ENCODE results near the gene MRPS5.
"Not testable (repeated sequence)": the region's sequence is repeated elsewhere in the genome, so short reads cannot be mapped to it uniquely, and the experiment has no call there.

MRPS5 gene

DNA sequence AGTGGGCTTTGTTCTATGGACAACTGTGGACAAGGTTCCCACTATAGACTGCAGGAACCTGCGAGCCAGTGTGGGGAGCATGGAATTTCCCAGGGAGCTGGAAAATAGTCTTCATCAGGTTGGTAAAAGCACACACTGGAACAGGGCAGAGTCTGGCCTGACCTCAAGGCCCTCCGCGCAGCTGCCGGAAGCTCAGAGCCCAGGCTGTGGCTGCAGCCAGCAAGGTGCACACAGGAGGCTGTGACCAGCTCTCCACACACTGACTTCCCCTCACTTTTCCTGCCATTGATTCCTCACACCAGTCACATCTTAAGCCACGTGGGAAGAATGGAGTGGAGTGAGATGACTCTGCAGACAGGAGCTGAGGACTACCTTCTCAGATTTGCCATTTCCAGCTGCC lies 77.0 kb downstream of the MRPS5 start:
- DNase-seq = no peak

DNA sequence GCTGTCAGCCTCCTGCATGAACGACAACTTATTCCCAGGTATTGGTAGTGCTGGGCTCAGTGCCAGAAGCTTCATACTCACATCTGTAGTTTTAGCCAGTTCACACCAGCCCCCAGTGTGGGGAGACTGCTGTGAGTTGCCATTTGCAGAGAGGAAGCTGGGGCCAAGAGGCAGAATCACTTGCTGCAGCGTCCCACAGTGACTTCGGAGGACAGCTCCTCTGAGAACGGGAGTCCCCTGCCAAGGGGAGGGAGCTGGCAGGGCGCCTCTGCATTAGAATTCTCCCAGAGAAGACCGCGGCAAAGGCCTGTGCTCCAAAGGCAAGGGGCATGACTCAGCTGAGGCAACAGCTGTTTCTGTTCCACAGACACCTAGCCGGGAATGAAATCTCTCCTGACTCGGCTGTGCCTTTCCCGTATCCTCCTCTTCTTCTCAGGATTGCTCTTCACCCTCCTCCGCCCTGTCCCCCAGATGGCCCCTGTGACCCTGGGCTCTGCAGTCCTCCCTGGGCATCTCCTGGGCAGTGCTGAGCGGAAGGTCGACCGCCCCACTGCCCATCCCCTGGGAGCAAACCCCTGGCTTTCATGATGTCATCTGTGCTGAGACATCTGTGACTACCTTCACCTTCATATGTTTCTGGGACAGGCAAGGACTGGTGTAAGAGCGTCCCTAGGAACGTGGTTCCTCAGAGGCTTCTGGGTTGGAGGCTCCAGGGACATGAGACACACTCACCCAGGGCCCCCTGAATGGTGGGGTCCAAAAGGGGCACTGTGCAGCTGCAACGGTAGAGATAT lies 78.1 kb downstream of the MRPS5 start:
- DNase-seq = peak; percentile 64

DNA sequence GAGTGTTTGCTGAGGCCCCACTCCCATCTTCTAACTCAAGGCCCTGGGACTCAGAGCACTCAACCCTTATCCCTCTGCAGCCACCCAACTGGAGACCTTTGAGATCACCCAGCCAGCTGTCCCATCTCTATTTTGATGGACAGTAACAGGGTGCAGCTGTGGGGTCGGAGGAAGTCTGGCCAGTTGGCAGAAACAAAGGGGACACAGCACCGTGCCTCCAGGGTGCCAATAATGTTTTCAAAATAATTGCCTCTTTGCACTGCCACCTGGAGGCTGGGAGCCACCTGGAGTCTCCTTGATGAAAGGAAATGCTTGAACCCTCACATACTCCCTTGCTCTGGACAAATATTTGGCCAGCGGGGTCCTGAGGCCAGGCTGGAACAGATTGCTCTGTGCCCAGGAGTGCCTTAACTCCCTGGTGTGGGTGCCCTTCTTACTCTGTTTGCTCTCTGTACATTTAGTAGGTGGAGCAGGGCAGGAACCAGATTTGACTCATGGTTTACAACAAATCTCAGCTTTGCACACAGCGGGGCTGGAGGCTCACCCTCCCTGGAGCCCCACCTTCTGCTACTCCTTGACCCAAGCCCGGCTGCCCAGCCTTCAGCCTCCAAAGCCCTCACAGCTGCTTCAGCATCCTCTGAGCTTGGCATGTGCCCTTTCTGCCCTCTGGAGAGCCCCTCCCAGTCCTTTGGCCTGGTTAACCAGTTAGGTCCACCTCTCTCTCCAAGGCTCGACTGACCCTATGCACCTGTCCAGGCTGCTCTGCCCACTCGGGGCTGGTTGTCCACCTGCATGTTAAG lies 78.9 kb downstream of the MRPS5 start:
- no peak for DNase-seq

DNA sequence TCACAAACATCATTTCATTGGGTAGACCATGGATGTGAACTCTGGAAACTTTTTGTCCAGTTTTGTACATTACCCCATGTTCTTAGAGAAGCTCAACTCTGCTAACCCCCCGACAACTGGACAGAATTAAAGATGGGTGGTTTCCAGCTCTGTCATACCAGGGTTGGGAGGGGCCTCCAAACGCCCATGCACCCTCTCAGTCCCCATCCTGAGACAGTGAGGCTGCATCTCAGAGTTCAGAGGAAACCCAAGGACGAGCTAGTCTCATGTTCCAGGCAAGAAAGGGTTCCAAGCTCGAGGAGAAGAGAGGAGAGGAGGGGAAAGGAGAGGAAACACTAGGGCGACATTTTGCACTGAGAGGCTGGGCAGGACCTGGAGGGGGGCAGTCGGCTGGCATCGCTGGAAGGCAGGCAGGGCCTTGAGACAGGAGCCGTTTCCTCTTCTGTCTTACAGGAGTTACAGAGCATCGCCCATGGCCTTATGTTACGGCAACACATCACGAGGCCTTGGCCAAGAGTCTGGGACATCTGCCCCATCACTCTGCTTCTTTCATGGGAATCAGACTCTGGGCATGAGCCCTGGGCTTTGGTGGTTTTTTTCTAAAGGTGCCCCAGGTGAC lies 79.7 kb downstream of the MRPS5 start:
- DNase-seq = no peak

DNA sequence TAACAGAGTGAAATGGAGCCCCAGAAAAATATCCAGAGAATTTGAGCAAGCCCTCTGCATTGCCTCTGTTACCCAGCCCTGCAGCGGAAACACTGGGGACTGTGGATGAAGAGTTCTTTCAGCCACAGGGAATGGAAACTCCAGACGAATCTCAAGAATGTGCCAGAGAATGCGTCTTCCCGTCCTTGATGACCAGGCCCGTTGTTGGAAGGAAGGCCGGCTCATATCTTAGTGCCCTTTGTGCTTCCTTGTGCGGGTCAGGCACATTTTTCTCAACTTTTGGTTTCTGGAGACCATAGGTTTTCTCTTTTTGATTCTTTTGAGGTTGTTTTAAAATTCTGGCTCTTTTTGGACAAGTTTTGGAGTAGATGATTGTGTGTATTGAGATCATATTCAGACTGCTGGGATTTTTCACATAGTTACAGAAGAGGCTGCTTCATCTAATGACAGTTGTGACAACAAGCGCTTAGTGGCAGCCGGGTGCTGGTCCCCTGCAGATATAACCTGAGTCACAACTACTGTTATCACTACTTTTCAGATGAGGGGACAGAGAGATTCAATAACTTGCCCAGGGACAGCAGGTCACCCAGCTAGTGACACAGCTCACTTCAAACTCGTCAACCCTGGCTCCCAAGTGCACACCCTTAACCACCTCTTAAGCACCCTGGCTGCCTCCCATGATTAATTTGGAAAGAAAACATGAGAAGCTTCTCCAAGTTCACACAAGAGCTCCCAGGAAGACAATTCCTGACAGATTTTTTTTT lies 80.4 kb downstream of the MRPS5 start:
- no peak for DNase-seq

DNA sequence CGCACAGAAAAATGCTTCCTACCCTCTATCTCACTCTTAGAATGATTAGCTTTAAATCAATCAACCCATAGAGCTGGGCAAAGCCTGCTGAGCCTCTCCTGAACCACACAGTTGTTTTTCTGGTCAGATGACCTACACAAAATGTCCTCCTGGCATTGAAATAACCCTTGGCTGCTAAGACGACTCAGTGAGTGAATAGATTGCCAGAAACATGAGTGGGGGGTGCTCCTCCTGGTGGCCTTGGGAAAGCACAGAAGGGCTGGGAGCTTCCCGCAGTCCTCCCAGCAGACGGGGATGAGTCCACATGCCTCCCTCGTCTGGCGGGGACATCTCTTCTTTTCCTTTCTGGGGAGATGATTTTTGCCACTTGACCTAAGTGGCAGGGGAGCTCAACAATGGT lies 81.2 kb downstream of the MRPS5 start:
- no peak for DNase-seq

DNA sequence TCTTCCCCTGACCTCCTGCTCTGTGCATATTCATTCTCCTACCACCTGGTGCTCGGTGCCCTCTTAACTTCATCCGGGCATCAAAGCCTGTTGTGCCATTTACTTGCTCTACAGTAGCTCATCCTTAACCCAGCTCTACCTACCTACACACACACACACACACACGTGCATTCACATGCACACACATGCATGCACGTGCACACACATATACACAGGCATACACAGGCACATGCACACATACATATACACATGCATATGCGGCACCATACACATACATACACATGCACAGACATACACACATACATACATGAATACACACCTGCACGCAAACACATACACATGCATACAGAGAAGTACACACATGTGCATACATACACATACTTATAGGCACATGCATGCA lies 81.6 kb downstream of the MRPS5 start:
- DNase-seq = no peak

DNA sequence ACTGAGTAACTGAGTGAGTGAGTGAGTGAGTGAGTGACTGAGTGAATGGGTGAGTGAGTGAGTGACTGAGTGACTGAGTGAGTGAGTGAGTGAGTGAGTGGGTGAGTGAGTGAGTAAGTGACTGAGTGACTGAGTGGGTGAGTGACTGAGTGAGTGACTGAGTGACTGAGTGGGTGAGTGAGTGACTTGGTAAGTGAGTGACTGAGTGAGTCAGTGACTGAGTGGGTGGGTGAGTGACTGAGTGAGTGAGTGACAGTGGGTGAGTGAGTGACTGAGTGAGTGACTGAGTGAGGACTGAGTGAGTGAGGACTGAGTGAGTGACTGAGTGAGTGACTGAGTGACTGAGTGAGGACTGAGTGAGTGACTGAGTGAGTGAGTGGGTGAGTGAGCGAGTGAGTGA lies 82.2 kb downstream of the MRPS5 start:
- no peak for DNase-seq

DNA sequence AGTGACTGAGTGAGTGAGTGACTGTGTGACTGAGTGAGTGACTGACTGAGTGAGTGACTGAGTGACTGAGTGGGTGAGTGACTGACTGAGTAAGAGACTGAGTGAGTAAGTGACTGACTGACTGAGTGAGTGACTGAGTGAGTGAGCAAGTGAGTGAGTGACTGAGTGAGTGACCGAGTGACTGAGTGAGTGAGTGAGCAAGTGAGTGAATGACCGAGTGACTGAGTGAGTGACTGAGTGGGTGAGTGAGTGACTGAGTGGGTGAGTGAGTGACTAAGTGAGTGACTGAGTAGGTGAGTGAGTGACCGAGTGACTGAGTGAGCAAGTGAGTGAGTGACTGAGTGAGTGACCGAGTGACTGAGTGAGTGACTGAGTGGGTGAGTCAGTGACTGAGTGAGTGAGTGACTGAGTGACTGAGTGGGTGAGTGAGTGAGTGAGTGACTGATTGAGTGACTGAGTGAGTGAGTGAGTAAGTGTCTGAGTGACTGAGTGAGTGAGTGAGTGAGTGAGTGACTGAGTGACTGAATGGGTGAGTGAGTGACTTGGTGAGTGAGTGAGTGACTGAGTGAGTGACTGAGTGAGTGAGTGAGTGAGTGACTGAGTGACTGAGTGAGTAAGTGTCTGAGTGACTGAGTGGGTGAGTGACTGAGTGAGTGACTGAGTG lies 82.8 kb downstream of the MRPS5 start:
- DNase-seq = no peak

DNA sequence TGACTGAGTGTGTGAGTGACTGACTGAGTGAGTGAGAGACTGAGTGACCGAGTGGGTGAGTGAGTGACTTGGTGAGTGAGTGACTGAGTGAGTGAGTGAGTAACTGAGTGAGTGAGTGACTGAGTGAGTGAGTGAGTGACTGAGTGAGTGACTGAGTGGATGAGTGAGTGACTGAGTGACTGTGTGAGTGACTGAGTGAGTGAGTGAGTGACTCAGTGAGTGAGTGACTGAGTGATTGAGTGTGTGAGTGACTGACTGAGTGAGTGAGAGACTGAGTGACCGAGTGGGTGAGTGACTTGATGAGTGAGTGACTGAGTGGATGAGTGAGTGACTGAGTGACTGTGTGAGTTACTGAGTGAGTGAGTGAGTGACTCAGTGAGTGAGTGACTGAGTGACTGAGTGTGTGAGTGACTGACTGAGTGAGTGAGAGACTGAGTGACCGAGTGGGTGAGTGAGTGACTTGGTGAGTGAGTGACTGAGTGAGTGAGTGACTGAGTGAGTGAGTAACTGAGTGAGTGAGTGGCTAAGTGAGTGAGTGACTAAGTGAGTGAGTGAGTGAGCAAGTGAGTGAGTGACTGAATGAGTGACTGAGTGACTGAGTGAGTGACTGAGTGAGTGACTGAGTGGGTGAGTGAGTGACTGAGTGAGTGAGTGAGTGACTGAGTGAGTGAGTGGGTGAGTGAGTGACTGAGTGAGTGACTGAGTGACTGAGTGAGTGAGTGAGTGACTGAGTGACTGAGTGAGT lies 83.6 kb downstream of the MRPS5 start:
- not testable (repeated sequence) for DNase-seq

DNA sequence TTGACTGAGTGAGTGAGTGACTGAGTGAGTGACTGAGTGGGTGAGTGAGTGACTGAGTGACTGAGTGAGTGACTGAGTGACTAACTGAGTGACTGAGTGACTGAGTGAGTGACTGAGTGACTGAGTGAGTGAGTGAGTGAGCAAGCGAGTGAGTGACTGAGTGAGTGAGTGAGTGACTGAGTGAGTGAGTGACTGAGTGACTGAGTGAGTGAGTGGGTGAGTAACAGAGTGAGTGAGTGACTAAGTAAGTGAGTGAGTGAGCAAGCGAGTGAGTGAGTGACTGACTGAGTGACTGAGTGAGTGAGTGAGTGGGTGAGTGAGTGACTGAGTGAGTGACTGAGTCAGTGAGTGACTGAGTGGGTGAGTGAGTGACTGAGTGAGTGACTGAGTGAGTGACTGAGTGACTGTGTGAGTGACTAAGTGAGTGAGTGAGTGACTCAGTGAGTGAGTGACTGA lies 84.2 kb downstream of the MRPS5 start:
- DNase-seq = no peak

DNA sequence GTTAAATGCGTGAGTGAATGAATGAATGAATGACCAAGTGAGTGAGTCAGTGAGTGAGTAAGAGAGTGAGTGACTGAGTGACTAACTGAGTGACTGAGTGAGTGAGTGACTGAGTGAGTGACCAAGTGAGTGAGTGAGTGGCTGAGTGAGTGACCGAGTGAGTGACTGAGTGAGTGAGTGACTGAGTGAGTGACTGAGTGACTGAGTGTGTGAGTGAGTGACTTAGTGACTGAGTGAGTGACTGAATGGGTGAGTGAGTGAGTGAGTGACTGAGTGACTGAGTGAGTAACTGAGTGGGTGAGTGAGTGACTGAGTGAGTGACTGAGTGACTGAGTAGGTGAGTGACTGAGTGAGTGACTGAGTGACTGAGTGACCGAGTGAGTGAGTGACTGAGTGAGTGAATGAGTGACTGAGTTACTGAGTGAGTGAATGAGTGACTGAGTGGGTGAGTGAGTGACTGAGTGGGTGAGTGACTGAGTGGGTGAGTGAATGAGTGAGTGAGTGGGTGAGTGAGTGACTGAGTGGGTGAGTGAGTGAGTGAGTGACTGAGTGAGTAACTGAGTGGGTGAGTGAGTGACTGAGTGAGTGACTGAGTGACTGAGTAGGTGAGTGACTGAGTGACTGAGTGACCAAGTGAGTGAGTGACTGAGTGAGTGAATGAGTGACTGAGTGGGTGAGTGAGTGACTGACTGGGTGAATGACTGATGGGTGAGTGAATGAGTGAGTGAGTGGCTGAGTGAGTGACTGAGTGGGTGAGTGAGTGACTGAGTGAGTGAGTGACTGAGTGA lies 84.8 kb downstream of the MRPS5 start:
- no peak for DNase-seq
